ENCODE results near the gene CFAP47.

The CFAP47 gene

DNA sequence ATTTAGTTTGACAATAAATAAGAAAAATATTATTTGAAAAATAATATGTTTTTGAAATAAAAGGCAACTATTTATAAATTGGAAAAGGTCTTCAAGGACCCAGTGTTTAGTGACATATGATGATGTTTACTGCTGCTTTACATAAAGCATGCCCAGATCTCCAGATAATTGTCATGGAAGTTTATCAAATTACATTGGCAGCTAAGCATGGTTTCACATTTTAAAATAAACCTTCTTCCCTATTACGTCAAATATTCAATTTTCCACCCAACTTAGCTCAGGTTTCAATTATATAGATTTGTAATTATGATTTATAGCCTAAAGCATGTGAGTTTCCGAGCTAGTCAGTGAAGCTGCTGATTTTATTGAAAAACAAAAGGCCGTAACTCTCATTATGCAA lies 417.2 kb downstream of the CFAP47 start:
- no peak for DNase-seq (ENCODE audit: low read depth)
- in situ Hi-C loops (cut with HindIII; ENCODE audit: low sequenced_read_pairs) = no loop called here
- TF ChIP-seq, protein P1, sequence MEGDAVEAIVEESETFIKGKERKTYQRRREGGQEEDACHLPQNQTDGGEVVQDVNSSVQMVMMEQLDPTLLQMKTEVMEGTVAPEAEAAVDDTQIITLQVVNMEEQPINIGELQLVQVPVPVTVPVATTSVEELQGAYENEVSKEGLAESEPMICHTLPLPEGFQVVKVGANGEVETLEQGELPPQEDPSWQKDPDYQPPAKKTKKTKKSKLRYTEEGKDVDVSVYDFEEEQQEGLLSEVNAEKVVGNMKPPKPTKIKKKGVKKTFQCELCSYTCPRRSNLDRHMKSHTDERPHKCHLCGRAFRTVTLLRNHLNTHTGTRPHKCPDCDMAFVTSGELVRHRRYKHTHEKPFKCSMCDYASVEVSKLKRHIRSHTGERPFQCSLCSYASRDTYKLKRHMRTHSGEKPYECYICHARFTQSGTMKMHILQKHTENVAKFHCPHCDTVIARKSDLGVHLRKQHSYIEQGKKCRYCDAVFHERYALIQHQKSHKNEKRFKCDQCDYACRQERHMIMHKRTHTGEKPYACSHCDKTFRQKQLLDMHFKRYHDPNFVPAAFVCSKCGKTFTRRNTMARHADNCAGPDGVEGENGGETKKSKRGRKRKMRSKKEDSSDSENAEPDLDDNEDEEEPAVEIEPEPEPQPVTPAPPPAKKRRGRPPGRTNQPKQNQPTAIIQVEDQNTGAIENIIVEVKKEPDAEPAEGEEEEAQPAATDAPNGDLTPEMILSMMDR (IDR thresholded peaks at IDR 0.05; ENCODE audit: low read depth, low read length, missing control alignments) = no peak
- H3K4me3 ChIP-seq (ENCODE audit: low read depth, low read length) = no peak overlapping the region

DNA sequence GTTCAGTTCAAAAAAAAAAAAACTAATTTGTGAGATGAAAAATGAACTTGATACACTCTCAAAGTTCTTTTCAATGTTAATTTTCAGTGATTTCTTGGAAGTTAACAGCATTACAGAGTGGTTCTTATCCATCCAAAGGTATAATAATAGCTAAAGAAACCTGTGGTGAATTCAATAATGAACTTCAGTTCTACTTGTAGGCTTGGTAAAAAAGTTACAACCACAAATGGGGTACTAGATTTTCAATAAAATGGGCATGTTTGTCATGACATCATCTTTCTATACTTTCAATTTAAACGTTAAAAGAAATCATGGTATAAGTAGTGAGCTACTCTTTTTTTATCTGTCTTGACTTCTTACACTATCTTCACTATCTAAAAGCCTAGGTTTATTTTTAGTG lies 424.8 kb downstream of the CFAP47 start:
- no peak for DNase-seq (ENCODE audit: low read depth)
- TF ChIP-seq, protein P1 (IDR thresholded peaks at IDR 0.05; ENCODE audit: low read depth, low read length, missing control alignments) = no peak
- H3K4me3 ChIP-seq (ENCODE audit: low read depth, low read length) = no peak overlapping the region
- in situ Hi-C loops (cut with HindIII; ENCODE audit: low sequenced_read_pairs) = no loop called here

DNA sequence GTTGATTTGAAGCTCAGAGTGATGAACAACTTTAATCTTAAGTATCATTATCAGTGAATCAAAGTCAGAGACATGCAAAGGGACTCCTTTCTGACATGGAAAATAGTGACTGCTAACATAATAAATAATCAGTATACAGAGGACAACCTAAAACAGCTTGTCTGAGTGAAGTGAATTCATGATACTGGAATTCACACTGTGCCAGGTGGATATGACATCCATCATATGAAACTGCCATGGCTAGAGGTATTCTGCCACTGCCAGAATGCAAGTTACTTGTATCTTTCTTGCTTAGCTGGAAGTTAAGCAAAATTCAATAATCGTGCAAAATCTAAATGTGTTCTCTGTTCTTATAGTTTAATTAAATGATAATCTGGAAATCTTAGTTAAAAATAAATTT lies 429.0 kb downstream of the CFAP47 start:
- in situ Hi-C loops (cut with HindIII; ENCODE audit: low sequenced_read_pairs) = no loop called here
- TF ChIP-seq, protein P1 (IDR thresholded peaks at IDR 0.05; ENCODE audit: low read depth, low read length, missing control alignments) = no peak
- H3K4me3 ChIP-seq (ENCODE audit: low read depth, low read length) = no peak overlapping the region
- no peak for DNase-seq (ENCODE audit: low read depth)

DNA sequence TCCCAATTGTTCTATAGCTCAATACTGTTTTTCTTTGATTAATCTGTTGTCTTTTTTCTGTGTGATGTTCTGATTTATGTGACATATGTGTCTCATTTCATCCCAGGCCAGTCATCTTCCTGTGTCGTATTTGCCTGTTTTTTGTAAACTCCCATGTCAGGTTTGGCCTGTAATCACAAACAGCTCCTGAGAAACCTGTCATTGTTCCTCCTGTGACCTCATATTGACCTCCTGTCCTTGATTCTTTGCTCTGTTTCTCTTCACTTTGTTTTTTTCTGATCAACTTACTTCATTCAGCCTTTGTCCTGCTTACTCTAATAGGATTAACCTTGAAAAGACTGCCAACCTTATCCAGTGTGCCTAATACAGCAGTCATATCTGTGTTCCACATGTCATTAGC lies 438.3 kb downstream of the CFAP47 start:
- in situ Hi-C loops (cut with HindIII; ENCODE audit: low sequenced_read_pairs) = no loop called here
- no peak for DNase-seq (ENCODE audit: low read depth)
- TF ChIP-seq, protein P1 (IDR thresholded peaks at IDR 0.05; ENCODE audit: low read depth, low read length, missing control alignments) = no peak
- no peak overlapping the region for H3K4me3 ChIP-seq (ENCODE audit: low read depth, low read length)

DNA sequence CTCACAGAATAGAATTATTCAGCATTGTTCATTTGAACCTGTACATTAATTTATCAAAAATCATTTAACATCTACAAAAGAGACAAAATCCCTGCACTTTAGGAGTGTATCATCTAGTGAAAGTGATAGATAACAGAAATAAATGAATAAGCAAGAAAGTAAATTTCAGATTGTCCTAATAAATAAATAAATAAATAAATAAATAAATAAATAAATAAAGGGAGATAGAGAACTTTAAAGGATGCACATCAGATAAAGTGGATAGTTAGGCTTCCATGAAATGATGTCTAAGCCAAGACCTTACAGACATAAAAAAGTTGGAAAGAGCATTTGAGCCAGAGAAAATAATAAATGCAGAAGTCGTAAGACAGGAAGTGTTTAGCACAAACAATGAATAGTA lies 444.7 kb downstream of the CFAP47 start:
- no peak for DNase-seq (ENCODE audit: low read depth)
- TF ChIP-seq, protein P1 (IDR thresholded peaks at IDR 0.05; ENCODE audit: low read depth, low read length, missing control alignments) = no peak
- in situ Hi-C loops (cut with HindIII; ENCODE audit: low sequenced_read_pairs) = no loop called here
- H3K4me3 ChIP-seq (ENCODE audit: low read depth, low read length) = no peak overlapping the region

DNA sequence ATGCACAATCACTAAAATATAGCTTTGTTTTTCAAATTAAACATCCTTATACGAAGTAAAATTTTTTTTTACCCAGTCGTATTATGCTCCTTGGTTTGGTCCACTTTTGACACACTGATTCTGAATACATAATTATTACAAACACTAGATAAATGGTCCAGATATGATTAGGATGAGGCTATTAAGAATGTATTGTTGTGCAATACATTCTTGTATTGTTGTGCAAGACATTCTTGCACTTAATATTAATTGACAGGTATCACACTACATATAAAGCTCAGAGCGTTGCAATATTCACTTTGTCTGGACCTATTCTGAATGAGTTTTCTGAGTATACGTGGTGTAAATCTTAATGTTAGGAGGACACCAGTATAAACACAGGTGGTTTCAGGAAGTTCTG lies 464.0 kb downstream of the CFAP47 start:
- TF ChIP-seq, protein P1 (IDR thresholded peaks at IDR 0.05; ENCODE audit: low read depth, low read length, missing control alignments) = no peak
- no peak overlapping the region for H3K4me3 ChIP-seq (ENCODE audit: low read depth, low read length)
- in situ Hi-C loops (cut with HindIII; ENCODE audit: low sequenced_read_pairs) = no loop called here
- DNase-seq (ENCODE audit: low read depth) = no peak

DNA sequence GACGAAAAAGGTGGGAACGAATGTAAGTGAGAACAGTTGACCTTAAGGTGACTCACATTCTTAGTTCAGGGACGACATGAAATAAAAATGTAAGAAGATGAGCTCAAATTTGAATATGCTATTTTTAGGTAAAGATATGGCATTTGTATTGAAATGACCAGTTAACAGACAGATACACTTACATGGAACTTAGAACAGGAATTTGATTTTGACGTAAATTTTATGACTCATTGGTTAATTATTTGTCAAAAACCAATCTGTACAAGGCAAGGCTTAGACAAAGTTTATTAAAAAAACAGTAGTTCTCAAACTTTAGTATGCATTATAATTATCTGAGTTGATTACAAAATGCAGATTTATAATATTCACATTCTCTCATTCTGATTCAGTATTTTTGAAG lies 469.4 kb downstream of the CFAP47 start:
- TF ChIP-seq, protein P1 (IDR thresholded peaks at IDR 0.05; ENCODE audit: low read depth, low read length, missing control alignments) = no peak
- in situ Hi-C loops (cut with HindIII; ENCODE audit: low sequenced_read_pairs) = no loop called here
- H3K4me3 ChIP-seq (ENCODE audit: low read depth, low read length) = no peak overlapping the region
- DNase-seq (ENCODE audit: low read depth) = no peak

Data from astrocyte of the cerebellum (primary cell).